WI38 (cell line): ENCODE data around the gene GLRA1.

ENCODE experiments used
- H3K4me3 ChIP-seq: 2 replicates; pipeline ENCODE4 v1.5.1; 2011; ENCODE audit warnings: low read depth, mild to moderate bottlenecking, control low read depth, low read length
- TF ChIP-seq, protein P1 (sequence below): IDR thresholded peaks from 2 replicates; pipeline ENCODE4 v1.5.1; 2012; ENCODE audit warnings: low read depth, mild to moderate bottlenecking, control low read depth, low read length

GLRA1 gene

GRCh38 chr5:151947931-151948608 lies 23.4 kb upstream of the GLRA1 start:
- TF ChIP-seq, protein P1, sequence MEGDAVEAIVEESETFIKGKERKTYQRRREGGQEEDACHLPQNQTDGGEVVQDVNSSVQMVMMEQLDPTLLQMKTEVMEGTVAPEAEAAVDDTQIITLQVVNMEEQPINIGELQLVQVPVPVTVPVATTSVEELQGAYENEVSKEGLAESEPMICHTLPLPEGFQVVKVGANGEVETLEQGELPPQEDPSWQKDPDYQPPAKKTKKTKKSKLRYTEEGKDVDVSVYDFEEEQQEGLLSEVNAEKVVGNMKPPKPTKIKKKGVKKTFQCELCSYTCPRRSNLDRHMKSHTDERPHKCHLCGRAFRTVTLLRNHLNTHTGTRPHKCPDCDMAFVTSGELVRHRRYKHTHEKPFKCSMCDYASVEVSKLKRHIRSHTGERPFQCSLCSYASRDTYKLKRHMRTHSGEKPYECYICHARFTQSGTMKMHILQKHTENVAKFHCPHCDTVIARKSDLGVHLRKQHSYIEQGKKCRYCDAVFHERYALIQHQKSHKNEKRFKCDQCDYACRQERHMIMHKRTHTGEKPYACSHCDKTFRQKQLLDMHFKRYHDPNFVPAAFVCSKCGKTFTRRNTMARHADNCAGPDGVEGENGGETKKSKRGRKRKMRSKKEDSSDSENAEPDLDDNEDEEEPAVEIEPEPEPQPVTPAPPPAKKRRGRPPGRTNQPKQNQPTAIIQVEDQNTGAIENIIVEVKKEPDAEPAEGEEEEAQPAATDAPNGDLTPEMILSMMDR = no peak
- no peak overlapping the region for H3K4me3 ChIP-seq

- TF ChIP-seq, protein P1 = no peak
- no peak overlapping the region for H3K4me3 ChIP-seq
Observed at GRCh38 chr5:151937851-151938250, 13.2 kb upstream of the GLRA1 start.

- H3K4me3 ChIP-seq = no peak overlapping the region
- TF ChIP-seq, protein P1 = no peak
Observed at GRCh38 chr5:151935135-151935695, 10.6 kb upstream of the GLRA1 start.

DNA sequence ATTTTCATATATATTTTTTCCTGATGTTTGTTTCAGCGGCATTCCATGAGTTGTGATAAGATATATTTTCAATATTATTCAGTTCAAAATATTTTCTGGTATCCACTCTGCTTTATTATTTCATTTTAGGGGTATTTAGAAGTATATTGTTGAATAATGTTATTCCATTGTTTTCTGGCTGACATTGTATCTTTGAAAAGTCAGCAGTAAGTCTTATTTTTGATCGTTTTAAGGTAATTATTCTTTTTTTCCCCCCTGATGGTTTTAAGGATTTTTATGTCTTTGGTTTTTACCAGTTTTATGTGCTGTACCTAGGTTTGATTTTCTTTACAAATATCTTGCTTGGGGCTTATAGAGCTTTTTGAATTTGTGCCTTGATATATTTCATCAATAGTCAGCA lies 6.6 kb upstream of the GLRA1 start:
- H3K4me3 ChIP-seq = no peak overlapping the region
- TF ChIP-seq, protein P1 = no peak

- H3K4me3 ChIP-seq = no peak overlapping the region
- TF ChIP-seq, protein P1 = no peak
Observed at GRCh38 chr5:151926188-151926587, 1.5 kb upstream of the GLRA1 start.

DNA sequence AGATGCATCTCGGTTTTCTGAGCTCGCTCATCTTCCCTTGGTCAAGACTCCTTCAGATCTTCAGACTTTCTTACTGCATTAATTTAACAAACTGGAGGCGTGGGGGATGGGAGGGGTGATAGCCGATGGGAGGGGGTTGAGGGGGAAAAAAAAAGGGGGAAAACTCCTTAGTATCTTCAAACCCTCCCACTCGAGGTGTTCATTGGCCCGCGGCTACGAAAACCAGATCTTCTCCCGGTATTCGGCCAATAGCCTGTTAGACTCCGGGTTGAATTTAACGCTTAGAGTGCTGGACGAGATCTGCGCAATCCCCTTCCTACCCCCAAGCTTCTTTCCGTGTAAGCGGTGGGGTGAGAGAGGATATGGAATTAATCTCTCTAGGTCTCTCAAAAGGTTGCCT lies 689 bp upstream of the GLRA1 start:
- TF ChIP-seq, protein P1 = no peak
- H3K4me3 ChIP-seq = no peak overlapping the region

- H3K4me3 ChIP-seq = no peak overlapping the region
- TF ChIP-seq, protein P1 = 0 out of 2 replicates have a peak, but pooled peaks have one; percentile 8
Observed at GRCh38 chr5:151923866-151924476, 680 bp downstream of the GLRA1 start.
